ENCODE data around the gene PSPC1.
"Not testable (repeated sequence)": the region's sequence is repeated elsewhere in the genome, so short reads cannot be mapped to it uniquely, and the experiment has no call there.

PSPC1 gene

GRCh38 chr13:19782727-19783682, at the start of gene PSPC1:
Gene PSPC1, minus strand, starts transcription at chr13:19782945. Its CDS starts 188 bp downstream, at chr13:19782757.
- DNase-seq = peak; percentile 94 to 95

- DNase-seq = no peak
Measured at GRCh38 chr13:19822673-19823072, 39.9 kb upstream of the PSPC1 start.

GRCh38 chr13:19818223-19818842, 35.6 kb upstream of the PSPC1 start:
- DNase-seq = no peak

GRCh38 chr13:19817510-19818158, 34.9 kb upstream of the PSPC1 start:
- DNase-seq = no peak

GRCh38 chr13:19817106-19817505, 34.4 kb upstream of the PSPC1 start:
- no peak for DNase-seq

- DNase-seq = not testable (repeated sequence)
Measured at GRCh38 chr13:19815842-19816241, 33.1 kb upstream of the PSPC1 start.

- no peak for DNase-seq
Measured at GRCh38 chr13:19810996-19811881, 28.5 kb upstream of the PSPC1 start.

GRCh38 chr13:19810151-19810550, 27.4 kb upstream of the PSPC1 start:
- DNase-seq = no peak

GRCh38 chr13:19805765-19806164, 23.0 kb upstream of the PSPC1 start:
- DNase-seq = no peak

- no peak for DNase-seq
Measured at GRCh38 chr13:19795956-19796355, 13.2 kb upstream of the PSPC1 start.

- no peak for DNase-seq
Measured at GRCh38 chr13:19794631-19795030, 11.9 kb upstream of the PSPC1 start.

GRCh38 chr13:19791953-19792537, 9.3 kb upstream of the PSPC1 start:
- DNase-seq = no peak

- peak in 1 of 2 donors; percentile 47 for DNase-seq
Measured at GRCh38 chr13:19782049-19782726, 557 bp downstream of the PSPC1 start.

GRCh38 chr13:19781526-19781925, 1.2 kb downstream of the PSPC1 start:
- no peak for DNase-seq

GRCh38 chr13:19780753-19781418, 1.9 kb downstream of the PSPC1 start:
- DNase-seq = not testable (repeated sequence)

GRCh38 chr13:19772306-19772705, 10.4 kb downstream of the PSPC1 start:
- no peak for DNase-seq

GRCh38 chr13:19769854-19770253, 12.9 kb downstream of the PSPC1 start:
- DNase-seq = no peak

GRCh38 chr13:19767966-19768365, 14.8 kb downstream of the PSPC1 start:
- no peak for DNase-seq

GRCh38 chr13:19766591-19766990, 16.2 kb downstream of the PSPC1 start:
- no peak for DNase-seq

- no peak for DNase-seq
Measured at GRCh38 chr13:19764237-19764636, 18.5 kb downstream of the PSPC1 start.

- DNase-seq = no peak
Measured at GRCh38 chr13:19763618-19764017, 19.1 kb downstream of the PSPC1 start.
